Stimulated activated effector memory CD8-positive, alpha-beta T cell treated with anti-CD3 and anti-CD28 coated beads, Interleukin-12 subunit alpha, Interleukin-12 subunit beta, amount 100 ng/mL, for 72 hours (primary cell): ENCODE results near the gene LEMD3.

Experiments
- ATAC-seq: fragments of 150-1000 bp; cut with Tn5 transposase; 2 replicates; pipeline ENCODE4 v1.10.0; 2021
- DNase-seq, 2 donors: peaks; one replicate each; pipeline ENCODE4 v3.0.0; 2021 to 2022; ENCODE audit warnings: low spot score in 2 of 2
- H3K27ac Mint-ChIP-seq: one replicate; pipeline ENCODE4 v1.8.0; 2022; ENCODE audit warnings: mild to moderate bottlenecking, mixed read lengths
- H3K36me3 Mint-ChIP-seq: one replicate; pipeline ENCODE4 v1.8.0; 2022; ENCODE audit warnings: mild to moderate bottlenecking, mixed read lengths
- H3K4me1 Mint-ChIP-seq: one replicate; pipeline ENCODE4 v1.8.0; 2022; ENCODE audit warnings: mixed read lengths
- H3K4me3 Mint-ChIP-seq: one replicate; pipeline ENCODE4 v1.8.0; 2022; ENCODE audit warnings: mild to moderate bottlenecking, mixed read lengths
- H3K9me3 Mint-ChIP-seq: one replicate; pipeline ENCODE4 v1.8.0; 2022; ENCODE audit warnings: mixed read lengths

LEMD3 gene

DNA sequence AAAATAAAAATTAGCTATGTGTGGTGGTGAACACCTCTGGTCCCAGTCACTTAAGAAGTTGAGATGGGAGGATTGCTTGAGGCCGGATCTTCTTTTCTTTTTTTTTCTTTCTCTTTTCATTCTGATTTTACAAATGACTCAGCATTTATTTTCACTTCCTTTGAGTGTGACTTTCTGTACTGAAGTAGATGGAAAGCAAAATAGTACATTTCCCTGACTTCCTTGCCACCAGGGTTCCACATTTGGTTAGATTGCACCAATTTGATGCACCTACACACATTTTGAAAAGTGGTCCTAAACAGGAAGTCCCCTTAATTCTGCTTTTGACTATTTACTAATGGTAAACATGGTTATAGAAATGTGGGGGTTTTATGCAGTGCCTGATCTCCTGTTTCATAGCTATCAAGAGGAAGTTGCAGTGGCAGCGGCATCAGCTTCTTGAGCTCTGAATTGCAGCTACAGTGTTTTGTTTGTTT is 13.0 kb upstream of the LEMD3 start:
- DNase-seq (peak in 1 of 2 donors; percentile 55), ATAC-seq (peak; percentile 90)
- peaks cover 8% of the 10 kb centered on the region for H3K4me1 Mint-ChIP-seq
- H3K36me3 Mint-ChIP-seq, result no peaks in the 10 kb centered on the region
- peak overlapping the region; percentile 33 for H3K27ac Mint-ChIP-seq
- H3K9me3 Mint-ChIP-seq, result no peaks in the 10 kb centered on the region
- peak overlapping the region; percentile 23 for H3K4me3 Mint-ChIP-seq

DNA sequence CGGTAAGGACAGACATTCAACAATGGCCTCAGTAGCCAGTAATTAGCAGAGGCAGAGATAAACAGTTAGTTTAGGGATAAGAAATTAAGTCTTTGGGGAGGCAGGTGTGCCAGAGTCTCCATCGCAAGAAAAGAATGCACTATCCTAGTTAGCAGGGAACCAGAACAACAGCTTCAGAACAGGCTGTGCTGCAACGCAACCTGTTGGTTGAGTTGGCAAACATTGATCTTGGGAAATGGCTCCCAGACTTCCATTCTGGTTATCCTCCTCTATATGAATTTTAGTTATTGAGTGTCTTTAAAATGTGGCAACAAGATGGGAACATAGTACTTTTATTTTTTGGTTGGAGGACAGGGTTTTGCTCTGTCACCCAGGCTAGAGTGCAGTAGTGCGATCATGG is 12.3 kb upstream of the LEMD3 start:
- Mint-ChIP-seq H3K4me1 (peaks cover 8% of the 10 kb centered on the region), H3K9me3 (no peaks in the 10 kb centered on the region), H3K4me3 (peak overlapping the region; percentile 23), H3K27ac (peak overlapping the region; percentile 33), H3K36me3 (no peaks in the 10 kb centered on the region)
- no peak for DNase-seq
- no peak for ATAC-seq

DNA sequence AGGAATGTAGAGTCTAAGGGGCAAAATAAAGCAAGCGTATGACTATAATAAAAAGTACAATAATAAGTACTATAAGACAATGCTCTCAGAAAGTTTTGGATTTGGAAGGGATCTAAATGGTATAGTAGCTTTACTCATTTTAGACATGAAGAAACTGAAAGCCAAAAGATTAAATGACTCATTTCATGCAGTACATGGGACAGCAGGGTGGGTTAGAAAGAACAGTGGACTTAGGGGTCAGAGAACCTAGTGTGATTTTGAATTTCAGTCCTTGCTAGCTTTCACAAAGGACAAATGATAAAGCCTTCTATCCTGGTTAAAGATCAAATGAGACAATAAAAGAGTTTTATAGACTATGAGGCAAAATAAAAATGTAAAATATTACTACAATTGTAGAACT is 6.8 kb upstream of the LEMD3 start:
- H3K4me1 Mint-ChIP-seq, result no peaks in the 10 kb centered on the region
- no peak overlapping the region for H3K27ac Mint-ChIP-seq
- DNase-seq (no peak), ATAC-seq (peak; percentile 57)
- no peaks in the 10 kb centered on the region for H3K9me3 Mint-ChIP-seq
- no peak overlapping the region for H3K4me3 Mint-ChIP-seq
- no peaks in the 10 kb centered on the region for H3K36me3 Mint-ChIP-seq

DNA sequence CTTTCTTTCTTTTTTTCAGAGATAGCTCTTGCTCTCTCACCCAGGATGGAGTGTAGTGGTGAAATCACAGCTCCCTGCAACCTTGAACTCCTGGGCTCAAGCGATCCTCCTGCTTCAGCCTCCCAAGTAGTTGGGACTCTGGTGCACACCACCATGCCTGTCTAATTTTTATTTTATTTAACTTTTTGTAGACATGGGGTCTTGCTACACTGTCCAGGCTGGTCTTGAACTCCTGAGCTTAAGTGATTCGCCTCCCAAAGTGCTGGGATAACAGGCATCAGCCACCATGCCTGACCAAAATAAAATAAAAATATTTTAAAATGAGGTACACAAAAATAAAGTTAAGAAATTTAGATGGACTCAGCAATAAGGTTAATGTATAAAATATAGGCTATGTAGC is 5.1 kb upstream of the LEMD3 start:
- ATAC-seq (no peak), DNase-seq (no peak)
- Mint-ChIP-seq H3K4me1 (peaks cover 4% of the 10 kb centered on the region), H3K27ac (no peak overlapping the region), H3K36me3 (peaks cover 5% of the 10 kb centered on the region), H3K4me3 (no peak overlapping the region), H3K9me3 (no peaks in the 10 kb centered on the region)

DNA sequence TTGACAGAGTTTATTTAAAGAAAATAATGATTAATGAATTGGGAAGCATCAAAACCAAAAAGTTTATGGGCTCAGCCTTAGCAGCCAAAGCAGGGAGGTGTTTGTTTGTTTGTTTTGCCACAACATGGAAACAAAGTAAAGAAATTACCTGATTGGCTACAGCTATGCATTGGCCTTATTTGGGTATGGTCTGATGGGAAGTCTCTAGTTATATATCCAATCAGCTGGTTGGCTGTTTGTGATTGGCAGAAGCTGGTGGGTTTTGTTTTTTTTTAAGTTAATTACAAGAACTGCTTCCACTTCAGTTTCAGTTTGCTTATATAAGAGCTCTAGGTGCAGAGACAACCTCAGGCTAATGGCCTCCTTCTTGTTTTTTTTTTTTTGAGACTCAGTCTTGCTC is 4.6 kb upstream of the LEMD3 start:
- no peak for DNase-seq
- peaks cover 6% of the 10 kb centered on the region for H3K4me1 Mint-ChIP-seq
- peaks cover 10% of the 10 kb centered on the region for H3K36me3 Mint-ChIP-seq
- no peaks in the 10 kb centered on the region for H3K9me3 Mint-ChIP-seq
- H3K27ac Mint-ChIP-seq, result no peak overlapping the region
- ATAC-seq, result no peak
- H3K4me3 Mint-ChIP-seq, result no peak overlapping the region

DNA sequence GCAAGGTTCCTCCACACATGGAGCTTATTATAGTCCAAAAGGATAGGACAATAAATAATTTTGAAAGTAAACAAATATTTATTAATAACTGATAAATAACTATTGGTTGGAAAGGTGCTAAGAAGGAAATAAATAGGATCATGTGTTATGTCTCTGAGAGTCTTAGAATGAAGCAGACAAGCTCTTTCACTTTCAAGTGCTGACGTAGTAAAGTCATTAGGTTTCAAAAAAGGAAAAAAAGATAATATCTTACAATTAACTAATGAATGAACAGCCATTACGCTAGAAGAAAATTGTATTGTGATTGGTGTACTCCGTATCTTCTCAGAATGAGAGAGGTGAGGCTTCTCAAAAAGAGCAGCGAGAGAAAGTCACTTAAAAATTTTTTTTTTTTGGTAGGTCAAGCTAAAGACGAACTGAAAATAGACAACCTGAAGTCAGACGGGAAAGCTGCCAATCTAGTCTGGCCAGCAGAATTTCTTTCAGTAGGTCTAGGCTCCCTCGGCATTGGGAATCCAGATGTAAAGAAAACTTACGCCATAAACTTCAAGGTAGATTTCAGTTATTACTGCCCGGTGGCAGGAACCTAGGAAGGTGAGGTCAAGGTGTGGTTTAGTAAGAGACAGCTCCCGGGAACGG is 583 bp upstream of the LEMD3 start:
- Mint-ChIP-seq H3K27ac (peak overlapping the region; percentile 97), H3K36me3 (peaks cover 39% of the 10 kb centered on the region)
- ATAC-seq, result no peak

DNA sequence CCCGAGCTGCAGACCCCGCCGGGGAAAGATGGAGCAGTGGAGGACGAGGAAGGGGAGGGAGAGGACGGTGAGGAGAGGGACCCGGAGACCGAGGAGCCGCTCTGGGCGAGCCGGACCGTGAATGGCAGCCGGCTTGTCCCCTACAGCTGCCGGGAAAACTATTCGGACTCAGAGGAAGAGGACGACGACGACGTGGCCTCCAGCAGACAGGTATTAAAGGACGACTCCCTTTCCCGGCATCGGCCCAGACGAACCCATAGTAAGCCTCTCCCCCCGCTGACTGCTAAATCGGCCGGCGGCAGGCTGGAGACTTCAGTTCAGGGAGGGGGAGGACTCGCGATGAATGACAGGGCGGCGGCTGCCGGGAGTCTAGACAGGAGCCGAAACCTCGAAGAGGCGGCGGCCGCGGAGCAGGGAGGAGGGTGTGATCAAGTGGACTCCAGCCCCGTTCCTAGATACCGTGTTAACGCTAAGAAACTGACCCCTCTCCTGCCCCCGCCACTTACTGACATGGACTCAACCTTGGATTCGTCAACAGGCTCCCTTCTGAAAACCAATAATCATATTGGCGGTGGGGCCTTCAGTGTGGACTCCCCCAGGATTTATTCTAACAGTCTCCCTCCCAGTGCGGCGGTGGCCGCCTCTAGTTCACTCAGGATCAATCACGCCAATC is 962 bp downstream of the LEMD3 start:
- peak overlapping the region; percentile 97 for H3K27ac Mint-ChIP-seq
- H3K4me3 Mint-ChIP-seq, result peak overlapping the region; percentile 93
- DNase-seq (peak; percentile 42 to 80), ATAC-seq (peak; percentile 76)
- H3K4me1 Mint-ChIP-seq, result peaks cover 19% of the 10 kb centered on the region
- H3K9me3 Mint-ChIP-seq, result no peaks in the 10 kb centered on the region
- peaks cover 39% of the 10 kb centered on the region for H3K36me3 Mint-ChIP-seq

More for the DNA sequence above, 583 bp upstream of the LEMD3 start:
- H3K4me1 Mint-ChIP-seq, result peaks cover 19% of the 10 kb centered on the region
- H3K4me3 Mint-ChIP-seq, result peak overlapping the region; percentile 93
- no peaks in the 10 kb centered on the region for H3K9me3 Mint-ChIP-seq
- DNase-seq, result no peak

DNA sequence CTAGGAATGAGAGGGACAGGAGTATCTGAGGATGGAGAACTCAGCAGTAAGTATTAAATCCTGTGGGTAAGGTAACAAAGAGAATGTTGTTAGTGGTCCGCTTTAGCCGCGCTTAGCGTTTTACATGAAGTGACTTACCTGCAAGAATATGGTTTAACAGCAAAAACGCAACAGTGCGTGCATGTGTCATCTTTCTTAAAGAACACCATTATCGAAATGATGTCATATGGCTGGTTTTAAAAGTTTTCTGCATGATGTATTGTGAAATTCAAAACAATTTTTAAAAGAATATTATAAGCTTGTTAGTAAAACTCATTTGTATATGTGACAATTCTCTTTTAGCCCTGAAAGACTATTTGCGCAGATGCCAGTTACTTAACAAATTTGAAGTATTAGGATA is 1.7 kb downstream of the LEMD3 start:
- ATAC-seq, result no peak
- DNase-seq, result no peak
- Mint-ChIP-seq H3K4me1 (peaks cover 19% of the 10 kb centered on the region), H3K27ac (peak overlapping the region; percentile 97), H3K36me3 (peaks cover 39% of the 10 kb centered on the region), H3K9me3 (no peaks in the 10 kb centered on the region), H3K4me3 (peak overlapping the region; percentile 93)

DNA sequence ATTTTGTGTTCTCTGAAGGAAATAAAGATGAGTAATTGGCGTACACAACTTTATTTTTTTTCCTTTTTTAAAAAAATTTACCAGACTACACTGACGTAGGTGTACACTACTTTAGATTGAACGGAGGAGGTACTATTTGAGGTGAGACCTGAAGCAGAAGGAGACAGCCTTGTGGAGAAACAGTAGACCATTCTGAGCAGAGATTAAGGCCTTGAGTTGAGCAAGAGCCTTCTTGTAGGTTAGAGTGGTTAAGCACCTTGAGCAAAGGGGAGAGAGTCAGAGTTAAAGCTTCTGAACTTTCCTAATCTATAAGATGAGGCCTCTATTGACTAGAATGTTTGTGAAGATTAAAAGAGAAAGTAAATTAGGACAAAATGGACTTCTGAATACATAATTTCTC is 2.5 kb downstream of the LEMD3 start:
- no peak overlapping the region for H3K27ac Mint-ChIP-seq
- peak overlapping the region; percentile 93 for H3K4me3 Mint-ChIP-seq

DNA sequence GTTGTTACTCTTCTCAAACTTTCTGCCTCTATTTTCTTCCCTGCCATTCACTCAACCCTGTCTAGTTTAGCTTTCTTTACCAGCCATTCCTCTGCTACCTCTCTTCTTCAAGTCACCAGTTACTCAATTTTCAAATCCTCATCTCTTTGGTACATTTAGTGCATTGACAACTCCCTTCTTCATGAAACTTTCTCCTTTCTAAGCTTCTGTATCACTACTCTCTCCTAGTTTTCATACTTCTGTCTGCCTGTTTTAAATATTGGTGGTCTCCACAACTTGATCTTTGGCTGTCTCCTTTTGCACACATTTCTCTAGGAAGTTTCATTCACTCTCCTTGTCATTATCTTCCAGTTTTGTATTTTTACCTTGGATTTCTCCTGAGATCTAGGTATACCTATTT is 6.0 kb downstream of the LEMD3 start:
- Mint-ChIP-seq H3K9me3 (no peaks in the 10 kb centered on the region), H3K36me3 (peaks cover 23% of the 10 kb centered on the region), H3K4me3 (no peak overlapping the region), H3K27ac (no peak overlapping the region), H3K4me1 (peaks cover 14% of the 10 kb centered on the region)
- DNase-seq, result no peak
- ATAC-seq, result no peak

More for the DNA sequence above, 2.5 kb downstream of the LEMD3 start:
- peaks cover 19% of the 10 kb centered on the region for H3K4me1 Mint-ChIP-seq
- H3K36me3 Mint-ChIP-seq, result peaks cover 39% of the 10 kb centered on the region
- DNase-seq (no peak), ATAC-seq (no peak)
- no peaks in the 10 kb centered on the region for H3K9me3 Mint-ChIP-seq

DNA sequence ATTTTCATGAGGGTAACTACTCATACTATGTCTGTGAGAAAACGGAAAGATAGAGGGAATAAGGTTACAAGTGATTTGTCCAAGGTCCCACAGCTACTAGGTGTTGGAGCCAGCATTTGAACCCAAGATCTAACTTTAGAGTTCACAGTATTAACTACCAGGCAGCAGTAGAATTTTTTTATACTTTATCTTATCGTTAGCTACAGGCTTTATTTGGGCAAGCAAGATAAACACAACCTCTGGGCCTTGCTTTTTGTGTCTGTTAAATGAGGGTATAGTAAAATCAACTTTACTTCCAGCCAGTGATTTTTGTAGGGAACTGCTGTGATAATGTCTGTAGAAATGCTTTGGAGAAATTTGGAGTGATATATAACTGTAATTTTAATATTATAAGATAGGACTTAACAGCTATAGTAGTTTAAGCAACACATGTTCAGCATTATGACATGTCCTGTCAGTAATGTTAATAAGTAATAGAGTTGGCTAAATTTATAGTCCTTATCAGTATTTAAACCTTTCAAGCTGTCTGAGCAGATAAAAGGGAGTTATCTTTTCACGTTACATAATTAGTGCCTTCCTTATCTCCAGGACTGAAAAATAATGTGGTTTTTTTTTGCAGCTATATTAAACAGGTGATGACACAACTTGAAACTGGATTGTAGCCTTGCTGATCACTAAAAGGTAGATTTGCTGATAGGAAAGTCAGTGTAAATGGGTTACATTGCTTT is 12.8 kb downstream of the LEMD3 start:
- H3K4me1 Mint-ChIP-seq, result peaks cover 44% of the 10 kb centered on the region
- H3K4me3 Mint-ChIP-seq, result no peak overlapping the region

DNA sequence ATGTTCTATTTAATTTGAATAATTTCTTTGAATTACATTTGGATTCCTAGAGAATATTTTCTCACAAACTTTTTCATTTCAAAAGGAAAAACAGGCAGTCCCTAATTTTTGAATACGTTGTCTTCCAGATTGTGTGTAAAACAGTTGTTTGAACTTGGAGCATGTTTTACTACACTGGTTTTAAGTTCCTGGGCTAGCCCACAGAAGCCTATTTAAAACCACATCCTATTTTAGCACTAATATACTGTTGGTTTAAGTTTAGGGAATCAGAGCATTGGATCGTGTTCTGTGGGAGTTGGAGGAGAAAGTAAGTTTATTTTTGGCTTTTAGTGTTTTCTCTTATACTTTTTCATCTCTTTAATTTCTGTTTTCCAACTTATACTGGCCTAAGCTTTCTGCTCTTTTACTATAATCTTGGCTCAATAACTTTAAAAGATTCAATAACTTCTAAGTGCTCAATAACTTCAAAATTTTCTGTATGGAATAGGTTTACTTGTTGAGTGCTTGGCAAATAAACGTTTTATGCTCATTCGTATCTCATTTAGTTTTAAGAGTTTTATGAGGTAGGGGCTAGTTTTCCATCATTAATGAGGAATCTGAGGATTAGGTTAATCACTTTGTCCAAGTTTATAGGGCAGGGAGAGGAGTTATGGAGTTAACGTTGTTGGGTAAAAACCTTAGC is 14.9 kb downstream of the LEMD3 start:
- H3K4me3 Mint-ChIP-seq, result no peak overlapping the region
- H3K9me3 Mint-ChIP-seq, result no peaks in the 10 kb centered on the region
- ATAC-seq (no peak), DNase-seq (no peak)
- peaks cover 12% of the 10 kb centered on the region for H3K36me3 Mint-ChIP-seq
- H3K4me1 Mint-ChIP-seq, result peaks cover 59% of the 10 kb centered on the region
- H3K27ac Mint-ChIP-seq, result no peak overlapping the region

More for the DNA sequence above, 12.8 kb downstream of the LEMD3 start:
- H3K9me3 Mint-ChIP-seq, result no peaks in the 10 kb centered on the region
- H3K27ac Mint-ChIP-seq, result no peak overlapping the region
- peaks cover 12% of the 10 kb centered on the region for H3K36me3 Mint-ChIP-seq
- ATAC-seq, result no peak
- no peak for DNase-seq

DNA sequence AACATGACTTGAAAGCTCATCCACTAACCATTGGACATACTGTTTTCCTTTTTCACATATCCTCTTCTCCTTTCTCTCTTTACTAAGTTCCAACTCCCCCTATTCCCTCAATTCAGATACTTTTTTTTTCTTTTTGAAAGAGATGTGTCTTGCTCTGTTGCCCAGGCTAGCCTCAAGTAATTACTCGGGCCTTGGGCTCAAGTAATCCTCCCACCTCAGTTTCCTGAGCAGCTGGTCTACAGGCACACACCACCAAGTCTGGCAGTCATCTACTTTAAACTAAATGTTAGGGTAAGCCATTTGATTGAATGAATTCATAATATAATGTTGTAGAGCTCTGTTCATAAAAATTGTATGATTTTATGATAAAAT is 15.5 kb downstream of the LEMD3 start:
- no peak for DNase-seq
- H3K4me3 Mint-ChIP-seq, result no peak overlapping the region
- no peak for ATAC-seq
- peaks cover 59% of the 10 kb centered on the region for H3K4me1 Mint-ChIP-seq
- H3K36me3 Mint-ChIP-seq, result peaks cover 12% of the 10 kb centered on the region
- no peaks in the 10 kb centered on the region for H3K9me3 Mint-ChIP-seq
- H3K27ac Mint-ChIP-seq, result no peak overlapping the region

DNA sequence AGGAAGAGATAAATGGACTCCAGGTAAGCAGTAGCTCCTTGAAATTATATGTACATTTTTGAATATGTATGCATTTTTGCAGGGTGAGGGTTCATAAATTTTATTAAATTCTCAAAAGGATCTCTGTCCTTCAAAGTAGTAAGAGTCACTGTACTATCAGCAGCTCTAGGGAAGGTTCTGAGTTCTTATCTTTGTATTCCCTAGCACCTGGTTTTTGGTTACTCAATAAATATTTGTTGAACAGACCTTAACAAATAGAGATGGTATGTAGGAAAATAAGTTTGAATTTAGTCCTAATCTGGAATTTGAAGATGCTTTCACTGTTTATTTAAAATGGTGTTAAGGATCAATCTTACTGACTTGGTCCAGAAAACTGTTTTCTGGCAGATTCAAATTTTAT is 18.3 kb downstream of the LEMD3 start:
- Mint-ChIP-seq H3K4me3 (no peak overlapping the region), H3K4me1 (peaks cover 38% of the 10 kb centered on the region), H3K9me3 (no peaks in the 10 kb centered on the region), H3K27ac (peak overlapping the region; percentile 52), H3K36me3 (peaks cover 22% of the 10 kb centered on the region)
- ATAC-seq (no peak), DNase-seq (no peak)

DNA sequence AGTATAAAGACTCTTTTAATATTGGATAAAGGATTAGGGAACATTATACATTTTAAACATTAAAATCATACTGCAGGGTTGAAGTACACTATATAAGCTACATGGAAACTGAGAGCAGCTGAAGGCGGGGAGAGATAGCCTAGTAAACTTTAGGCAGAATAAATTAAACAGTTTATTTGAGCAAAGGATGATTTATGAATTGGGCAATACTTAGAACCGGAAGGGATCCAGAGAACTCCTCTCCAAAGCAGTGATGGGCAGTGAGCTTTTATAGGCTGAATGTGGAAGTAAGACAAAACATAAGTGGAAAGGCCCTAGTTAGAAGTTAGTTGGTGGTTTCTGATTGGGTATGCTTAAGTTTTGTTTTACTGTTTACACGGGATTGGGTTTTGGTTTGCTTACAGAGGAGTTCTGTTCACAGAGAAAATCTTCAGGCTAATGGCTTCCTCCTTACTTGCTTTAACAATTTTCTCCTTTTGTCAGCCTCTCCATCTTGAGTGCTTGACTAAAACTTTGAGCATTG is 18.9 kb downstream of the LEMD3 start:
- peaks cover 40% of the 10 kb centered on the region for H3K4me1 Mint-ChIP-seq
- H3K9me3 Mint-ChIP-seq, result no peaks in the 10 kb centered on the region
- H3K36me3 Mint-ChIP-seq, result peaks cover 22% of the 10 kb centered on the region
- no peak overlapping the region for H3K27ac Mint-ChIP-seq
- DNase-seq, result no peak
- H3K4me3 Mint-ChIP-seq, result no peak overlapping the region
- no peak for ATAC-seq
